Kidney epithelial cell (primary cell): ENCODE measurements around the gene RAD51B. TPM values are rescaled to one million over a fixed set of nuclear protein-coding genes. Genes with fewer than 3 reads are reported as not detected.

Experiments
- DNase-seq: peaks from one replicate; pipeline ENCODE4 v3.0.0-alpha.2; 2010; ENCODE audit warnings: low read depth
- H3K27me3 ChIP-seq: 2 replicates; pipeline ENCODE4 v1.6.0; 2011; ENCODE audit warnings: low read length; ENCODE audit not compliant: control insufficient read depth, insufficient read depth
- H3K36me3 ChIP-seq: 2 replicates; pipeline ENCODE4 v1.5.1; 2011; ENCODE audit warnings: low read length; ENCODE audit not compliant: control insufficient read depth, insufficient read depth
- H3K4me3 ChIP-seq: 2 replicates; pipeline ENCODE4 v1.5.1; 2011; ENCODE audit warnings: low read depth, mild to moderate bottlenecking, control low read depth, low read length
- CTCF ChIP-seq: IDR thresholded peaks from 2 replicates; pipeline ENCODE4 v1.5.1; 2011; ENCODE audit warnings: mild to moderate bottlenecking, moderate library complexity, low read length, control low read depth, inconsistent platforms; ENCODE audit not compliant: insufficient read depth, poor library complexity, severe bottlenecking
- total RNA-seq: library from RNA; depleted of rRNA; stranded (reverse); fragments of >200 nt; gene quantifications from 2 replicates; pipeline ENCODE4 v1.2.3, GENCODE V29; 2015

The RAD51B gene
- total RNA-seq, 1 donor from 2014 or later = 9.5 TPM

- no peak overlapping the region for H3K4me3 ChIP-seq
- no peaks in the 10 kb centered on the region for H3K27me3 ChIP-seq
- no peaks in the 10 kb centered on the region for H3K36me3 ChIP-seq
- DNase-seq = no peak
- TF ChIP-seq CTCF = no peak
Observed at GRCh38 chr14:68361231-68361630, 541.7 kb downstream of the RAD51B start.

GRCh38 chr14:68362846-68363245 is 543.3 kb downstream of the RAD51B start:
- no peak for DNase-seq
- no peaks in the 10 kb centered on the region for H3K27me3 ChIP-seq
- H3K4me3 ChIP-seq = no peak overlapping the region
- no peak for TF ChIP-seq CTCF
- H3K36me3 ChIP-seq = no peaks in the 10 kb centered on the region

GRCh38 chr14:68363466-68363842 is 543.9 kb downstream of the RAD51B start:
- Histone ChIP-seq H3K4me3 (no peak overlapping the region), H3K27me3 (no peaks in the 10 kb centered on the region), H3K36me3 (no peaks in the 10 kb centered on the region)
- DNase-seq = no peak
- no peak for TF ChIP-seq CTCF

- no peaks in the 10 kb centered on the region for H3K27me3 ChIP-seq
- no peaks in the 10 kb centered on the region for H3K36me3 ChIP-seq
- no peak overlapping the region for H3K4me3 ChIP-seq
- TF ChIP-seq CTCF = no peak
- DNase-seq = peak; percentile 70
Observed at GRCh38 chr14:68363843-68364767, 544.5 kb downstream of the RAD51B start.

GRCh38 chr14:68364792-68365192 is 545.2 kb downstream of the RAD51B start:
- Histone ChIP-seq H3K27me3 (no peaks in the 10 kb centered on the region), H3K36me3 (no peaks in the 10 kb centered on the region), H3K4me3 (no peak overlapping the region)
- DNase-seq = peak; percentile 49
- TF ChIP-seq CTCF = no peak

- H3K4me3 ChIP-seq = no peak overlapping the region
- no peak for DNase-seq
Observed at GRCh38 chr14:68365228-68365627, 545.6 kb downstream of the RAD51B start.

More at GRCh38 chr14:68365228-68365627, 545.6 kb downstream of the RAD51B start:
- no peak for TF ChIP-seq CTCF
- Histone ChIP-seq H3K36me3 (no peaks in the 10 kb centered on the region), H3K27me3 (no peaks in the 10 kb centered on the region)
